Middle frontal gyrus (tissue), 1 donor: ENCODE results near the gene ZNF493.

Experiments
- DNase-seq: peaks from one replicate; pipeline ENCODE4 v3.0.0-alpha.2; 2015; ENCODE audit warnings: low spot score; ENCODE audit errors: extremely low spot score

Gene ZNF493

GRCh38 chr19:21396893-21397572 is at the start of gene ZNF493:
TSS of gene ZNF493 (plus strand) at chr19:21397133. CDS start at chr19:21397238, 105 bp downstream.
- peak; percentile 94 for DNase-seq

- no peak for DNase-seq
Measured at GRCh38 chr19:21352830-21353229, 44.1 kb upstream of the ZNF493 start.

- DNase-seq = peak; percentile 93
Measured at GRCh38 chr19:21358768-21359451, 38.0 kb upstream of the ZNF493 start, which contains the start of gene ZNF738. TSS of gene ZNF738 (plus strand) at chr19:21359000. CDS start at chr19:21359141, 141 bp downstream.

- DNase-seq = no peak
Measured at GRCh38 chr19:21362291-21362690, 34.6 kb upstream of the ZNF493 start.

- DNase-seq = no peak
Measured at GRCh38 chr19:21383980-21384582, 12.9 kb upstream of the ZNF493 start.

- DNase-seq = no peak
Measured at GRCh38 chr19:21396121-21396520, 812 bp upstream of the ZNF493 start.

- DNase-seq = no peak
Measured at GRCh38 chr19:21398851-21399250, 1.9 kb downstream of the ZNF493 start.

GRCh38 chr19:21402303-21402985 is 5.5 kb downstream of the ZNF493 start:
- no peak for DNase-seq

- no peak for DNase-seq
Measured at GRCh38 chr19:21410166-21410565, 13.2 kb downstream of the ZNF493 start.

- no peak for DNase-seq
Measured at GRCh38 chr19:21422244-21422643, 25.3 kb downstream of the ZNF493 start.

GRCh38 chr19:21423057-21424041 is 26.4 kb downstream of the ZNF493 start:
- no peak for DNase-seq

GRCh38 chr19:21430675-21431074 is 33.7 kb downstream of the ZNF493 start:
- DNase-seq = no peak

- DNase-seq = no peak
Measured at GRCh38 chr19:21432590-21432989, 35.7 kb downstream of the ZNF493 start.

- no peak for DNase-seq
Measured at GRCh38 chr19:21434516-21434915, 37.6 kb downstream of the ZNF493 start.

GRCh38 chr19:21434967-21435544 is 38.1 kb downstream of the ZNF493 start:
- no peak for DNase-seq

- no peak for DNase-seq
Measured at GRCh38 chr19:21439201-21439751, 42.3 kb downstream of the ZNF493 start.

- DNase-seq = no peak
Measured at GRCh38 chr19:21440321-21440720, 43.4 kb downstream of the ZNF493 start.

GRCh38 chr19:21451187-21451586 is 54.3 kb downstream of the ZNF493 start:
- no peak for DNase-seq

- no peak for DNase-seq
Measured at GRCh38 chr19:21454901-21455300, 58.0 kb downstream of the ZNF493 start.

- DNase-seq = no peak
Measured at GRCh38 chr19:21460686-21461085, 63.8 kb downstream of the ZNF493 start.
